K562 (cell line): Measurements from ENCODE around the gene RNF227. TPM values are rescaled to one million over a fixed set of nuclear protein-coding genes. Genes with fewer than 3 reads are reported as not detected.

Experiments used
- CBFA2T3 ChIP-seq: fragments of 450-650 bp; IDR thresholded peaks from 2 replicates; pipeline ENCODE4 v1.6.1; 2017
- CCNT2 ChIP-seq: IDR thresholded peaks from 2 replicates; pipeline ENCODE4 v1.6.1; 2011; ENCODE audit warnings: borderline replicate concordance, low read depth, mild to moderate bottlenecking, moderate library complexity, mixed read lengths, low read length; ENCODE audit not compliant: insufficient read length; ENCODE audit errors: extremely low read depth
- E2F6 ChIP-seq, 2 experiments: IDR thresholded peaks; 2 replicates each; pipeline ENCODE4 v1.6.1; 2011; ENCODE audit warnings: borderline replicate concordance in 1 of 2, control low read depth in 1 of 2, low read depth in 1 of 2, low read length in 1 of 2, mild to moderate bottlenecking in 1 of 2, mixed read lengths in 1 of 2, moderate library complexity in 1 of 2; ENCODE audit not compliant: insufficient read depth in 1 of 2, insufficient read length in 1 of 2, poor library complexity in 1 of 2, severe bottlenecking in 1 of 2; ENCODE audit errors: extremely low read depth in 1 of 2
- HDAC1 ChIP-seq, 2 experiments: fragments of 450-650 bp; IDR thresholded peaks; 2 replicates each; pipeline ENCODE4 v1.6.1; 2016 to 2017; ENCODE audit warnings: inconsistent platforms in 1 of 2, mild to moderate bottlenecking in 1 of 2, moderate library complexity in 1 of 2
- NCOA4 ChIP-seq: fragments of 450-650 bp; IDR thresholded peaks from 2 replicates; pipeline ENCODE4 v1.6.1; 2018; ENCODE audit warnings: mild to moderate bottlenecking; ENCODE audit not compliant: partially characterized antibody
- POLR2A ChIP-seq: fragments of 450-650 bp; conservative IDR thresholded peaks from 2 replicates; pipeline ENCODE4 v1.6.1; 2016
- POLR2AphosphoS5 ChIP-seq: IDR thresholded peaks from 2 replicates; pipeline ENCODE4 v1.6.1; 2011; ENCODE audit warnings: mild to moderate bottlenecking, low read depth, low read length, moderate library complexity; ENCODE audit not compliant: control insufficient read depth, insufficient read depth
- SREBF2 ChIP-seq: sonication (generic); formaldehyde crosslinking; IDR thresholded peaks from 2 replicates; pipeline ENCODE4 v1.4.0; 2020; ENCODE audit warnings: mild to moderate bottlenecking, missing genetic modification reagents
- TAL1 ChIP-seq: fragments of 450-650 bp; IDR thresholded peaks from 2 replicates; pipeline ENCODE4 v1.6.1; 2016; ENCODE audit warnings: mild to moderate bottlenecking
- TGIF2 ChIP-seq: sonication (generic); formaldehyde crosslinking; IDR thresholded peaks from 2 replicates; pipeline ENCODE4 v1.8.1; 2022; ENCODE audit warnings: mild to moderate bottlenecking, missing genetic modification reagents, moderate library complexity
- ZBTB17 ChIP-seq: fragments of 450-650 bp; formaldehyde crosslinking; IDR thresholded peaks from 2 replicates; pipeline ENCODE4 v1.4.0; 2020; ENCODE audit warnings: mild to moderate bottlenecking
- ZC3H4 ChIP-seq: sonication (generic); formaldehyde crosslinking; IDR thresholded peaks from 2 replicates; pipeline ENCODE4 v1.9.0; 2021; ENCODE audit warnings: missing genetic modification reagents, borderline replicate concordance
- ZNF740 ChIP-seq, 3 experiments: fragments of 200-800 bp in 1 of 3; sonication (Bioruptor generic) in 1 of 3; sonication (generic) in 1 of 3; formaldehyde crosslinking in 1 of 3; IDR thresholded peaks; 2 replicates each; pipeline versions ENCODE4 v1.6.1 to v1.8.0; 2016 to 2022; ENCODE audit warnings: mild to moderate bottlenecking in 2 of 3, missing compliant biosample characterization in 2 of 3, missing genetic modification characterization in 2 of 3, missing genetic modification reagents in 1 of 3
- ZNF778 ChIP-seq: fragments of 450-650 bp; formaldehyde crosslinking; IDR thresholded peaks from 2 replicates; pipeline ENCODE4 v1.4.0; 2020; ENCODE audit warnings: mild to moderate bottlenecking, moderate library complexity
- polyA plus RNA-seq, 8 experiments: library from polyadenylated mRNA; depleted of rRNA in 4 of 8; stranded (reverse) in 5 of 8; unstranded in 3 of 8; fragments of >200 nt; fragmentation: Nextera tagmentation in 2 of 8; fragmentation: Illumina TruSeq in 1 of 8; extraction: Ambion mirVana in 2 of 8; extraction: Trizol in 1 of 8; gene quantifications; 2 replicates each; pipeline versions ENCODE4 v1.2.1 to v1.2.3, GENCODE V29; 2011 to 2014; ENCODE audit warnings: inconsistent platforms in 1 of 8, missing spikeins in 1 of 8
- total RNA-seq, 7 experiments: library from RNA; depleted of rRNA in 6 of 7; stranded (reverse); fragments of >200 nt in 6 of 7; fragmentation: Illumina TruSeq in 2 of 7; extraction: Trizol in 2 of 7; gene quantifications; 2 replicates each; pipeline versions ENCODE4 v1.2.1 to v1.2.3, GENCODE V29; 2011 to 2021; ENCODE audit warnings: low replicate concordance in 1 of 7
- TF ChIP-seq, protein P1 (sequence below): fragments of 200-800 bp; sonication (Bioruptor generic); IDR thresholded peaks from 2 replicates; pipeline ENCODE4 v1.6.1; 2017; ENCODE audit warnings: missing genetic modification characterization, missing compliant biosample characterization
- TF ChIP-seq, protein P2 (sequence below): sonication (generic); formaldehyde crosslinking; IDR thresholded peaks from 2 replicates; pipeline ENCODE4 v1.9.0; 2022; ENCODE audit warnings: mild to moderate bottlenecking, missing genetic modification reagents

Gene RNF227
- total and polyA plus RNA-seq, 9 of the 15 experiments (the other 6 are each of a cell fraction or from before 2014, with no cell fraction given), result 1.1 to 6.7 (median 2.3) TPM

GRCh38 chr17:7885367-7886226, 30.5 kb downstream of the RNF227 start (continued):
- TF ChIP-seq, protein P1, sequence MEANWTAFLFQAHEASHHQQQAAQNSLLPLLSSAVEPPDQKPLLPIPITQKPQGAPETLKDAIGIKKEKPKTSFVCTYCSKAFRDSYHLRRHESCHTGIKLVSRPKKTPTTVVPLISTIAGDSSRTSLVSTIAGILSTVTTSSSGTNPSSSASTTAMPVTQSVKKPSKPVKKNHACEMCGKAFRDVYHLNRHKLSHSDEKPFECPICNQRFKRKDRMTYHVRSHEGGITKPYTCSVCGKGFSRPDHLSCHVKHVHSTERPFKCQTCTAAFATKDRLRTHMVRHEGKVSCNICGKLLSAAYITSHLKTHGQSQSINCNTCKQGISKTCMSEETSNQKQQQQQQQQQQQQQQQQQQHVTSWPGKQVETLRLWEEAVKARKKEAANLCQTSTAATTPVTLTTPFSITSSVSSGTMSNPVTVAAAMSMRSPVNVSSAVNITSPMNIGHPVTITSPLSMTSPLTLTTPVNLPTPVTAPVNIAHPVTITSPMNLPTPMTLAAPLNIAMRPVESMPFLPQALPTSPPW (CRISPR knock-in tag), result peak; percentile 58
- TF ChIP-seq ZBTB17 (CRISPR knock-in tag), result 0 out of 2 replicates have a peak, but pooled peaks have one; percentile 15
- peak in 1 of 2 experiments; percentile 83; a peak in 1 of 4 replicates for TF ChIP-seq HDAC1 (IDR thresholded peaks at IDR 0.05)
- peak; percentile 47 for TF ChIP-seq CBFA2T3
- no peak for TF ChIP-seq ZNF778 (CRISPR knock-in tag)
- peak; percentile 74 for TF ChIP-seq POLR2A
- TF ChIP-seq CCNT2, result peak; percentile 50
- TF ChIP-seq E2F6 (IDR thresholded peaks at IDR 0.05; ENCODE audit: borderline replicate concordance in 1 of 2, extremely low read depth in 1 of 2, insufficient read depth in 1 of 2, insufficient read length in 1 of 2, low read depth in 1 of 2, low read length in 1 of 2, poor library complexity in 1 of 2, severe bottlenecking in 1 of 2), result peak in 1 of 2 experiments; percentile 39
- no peak for TF ChIP-seq ZC3H4 (CRISPR knock-in tag)
- no peak for TF ChIP-seq NCOA4
- peak; percentile 87 for TF ChIP-seq ZNF740 (CRISPR knock-in tag; IDR thresholded peaks at IDR 0.05)
- peak in 1 of 2 experiments; percentile 57; a peak in 2 of 4 replicates for TF ChIP-seq ZNF740 (tag; IDR thresholded peaks at IDR 0.05)
- no peak for TF ChIP-seq TAL1
- TF ChIP-seq, protein P2, sequence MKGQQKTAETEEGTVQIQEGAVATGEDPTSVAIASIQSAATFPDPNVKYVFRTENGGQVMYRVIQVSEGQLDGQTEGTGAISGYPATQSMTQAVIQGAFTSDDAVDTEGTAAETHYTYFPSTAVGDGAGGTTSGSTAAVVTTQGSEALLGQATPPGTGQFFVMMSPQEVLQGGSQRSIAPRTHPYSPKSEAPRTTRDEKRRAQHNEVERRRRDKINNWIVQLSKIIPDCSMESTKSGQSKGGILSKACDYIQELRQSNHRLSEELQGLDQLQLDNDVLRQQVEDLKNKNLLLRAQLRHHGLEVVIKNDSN (CRISPR knock-in tag), result 0 out of 2 replicates have a peak, but pooled peaks have one; percentile 12
- TF ChIP-seq TGIF2 (CRISPR knock-in tag), result peak; percentile 42; the same call in 1 of the 2 replicates
- TF ChIP-seq SREBF2 (CRISPR knock-in tag), result no peak
- 0 out of 2 replicates have a peak, but pooled peaks have one; percentile 26 for TF ChIP-seq POLR2AphosphoS5
